ENCODE data around the gene ZNF319. TPM values are rescaled to one million over a fixed set of nuclear protein-coding genes. Genes with fewer than 3 reads are reported as not detected.

Gene ZNF319
- total RNA-seq (2016; rRNA removed; fragmentation: Illumina TruSeq; extraction: Trizol) = 3.5 and 3.6 TPM in 2 replicates
- 0.51 and 0.88 TPM in 2 replicates for total RNA-seq (2016; cell fraction: cytosol; rRNA removed; fragmentation: Illumina TruSeq; extraction: Trizol; ENCODE audit: low read depth)
- 3.1 and 3.2 TPM in 2 replicates for total RNA-seq (2016; cell fraction: insoluble cytoplasmic fraction; rRNA removed; fragmentation: Illumina TruSeq; extraction: Trizol)
- 2.3 and 2.7 TPM in 2 replicates for total RNA-seq (2016; cell fraction: membrane; rRNA removed; fragmentation: Illumina TruSeq; extraction: Trizol)
- 3.0 and 3.7 TPM in 2 replicates for total RNA-seq (2016; cell fraction: nucleus; rRNA removed; fragmentation: Illumina TruSeq; extraction: Trizol)
- polyA plus RNA-seq (2011; rRNA removed) = 2.4 and 5.2 TPM in 2 replicates
- polyA plus RNA-seq (2011; cell fraction: cytosol; rRNA removed) = 2.9 and 3.1 TPM in 2 replicates
- polyA plus RNA-seq (2011; cell fraction: nucleus; rRNA removed) = 7.2 and 8.1 TPM in 2 replicates
- 2.2 and 4.4 TPM in 2 replicates for polyA plus RNA-seq (2012)
- polyA plus RNA-seq (2016; cell fraction: cytosol; fragmentation: Illumina TruSeq; extraction: Trizol; ENCODE audit: low read depth) = 0.15 and 0.25 TPM in 2 replicates
- polyA plus RNA-seq (2016; cell fraction: insoluble cytoplasmic fraction; fragmentation: Illumina TruSeq; extraction: Trizol; ENCODE audit: low read depth) = 4.6 TPM in 2 replicates
- polyA plus RNA-seq (2016; cell fraction: membrane; fragmentation: Illumina TruSeq; extraction: Trizol; ENCODE audit: low read depth) = 1.0 and 1.3 TPM in 2 replicates
- polyA plus RNA-seq (2016; cell fraction: nucleus; fragmentation: Illumina TruSeq; extraction: Trizol; ENCODE audit: insufficient read depth, low read depth) = 5.6 TPM in 2 replicates
- polyA minus RNA-seq (2011; rRNA and poly(A)+ RNA removed; ENCODE audit: low replicate concordance) = 8.6 and 11.6 TPM in 2 replicates
- 4.9 and 6.1 TPM in 2 replicates for polyA minus RNA-seq (2011; cell fraction: cytosol; rRNA and poly(A)+ RNA removed)
- 4.6 and 5.0 TPM in 2 replicates for polyA minus RNA-seq (2011; cell fraction: nucleus; rRNA and poly(A)+ RNA removed)
- percentile 59 among the genes with signal in this experiment for Bru-seq, nascent RNA
- percentile 52 among the genes with signal in this experiment for BruChase-seq, experiment 1, labeled RNA remaining after a 6-hour chase
- percentile 64 among the genes with signal in this experiment for BruChase-seq, experiment 2, labeled RNA remaining after a 2-hour chase
- long read RNA-seq, experiment 1, partial matches to known transcripts = 0 of 3 reads
- long read RNA-seq, experiment 1, other reads (novel, unspliced or antisense) = 3 of 3 reads
- long read RNA-seq, experiment 2, full-length matches to known transcripts = 4 of 13 reads
- long read RNA-seq, experiment 2, partial matches to known transcripts = 0 of 13 reads
- long read RNA-seq, experiment 2, other reads (novel, unspliced or antisense) = 9 of 13 reads

GRCh38 chr16:57999971-58000705 is at the start of gene ZNF319:
Gene ZNF319 (minus strand): TSS chr16:58000672. CDS start chr16:57998265, 2,407 bp downstream.
- no peak within 1 kb of the TSS for H2AFZ ChIP-seq (ENCODE audit: low read length)
- 8% methylated on average over 8 of the region's 95 CpGs for WGBS (ENCODE audit: low lambda C conversion rate)
- no peaks in the 10 kb centered on the region for H3K9me3 ChIP-seq (ENCODE audit: low read length)
- no peaks in the 10 kb centered on the region for H4K20me1 ChIP-seq (ENCODE audit: insufficient read depth, low read length)
- peaks cover 34% of the 10 kb centered on the region for H3K4me1 ChIP-seq (ENCODE audit: insufficient read depth, low read length)
- BruUV-seq (replicated peaks) = no TSS peak
- intact Hi-C loops (cut with micrococcal nuclease; ENCODE audit: unreplicated experiment) = loop anchor here (2.0 to 10.0 kb wide), 3 partner anchors 99 to 265 kb away; partner anchors contain the start of gene KATNB1
- POLR2A ChIA-PET = interaction anchor here (0.8 to 4.1 kb wide), 11 partner anchors 24 to 265 kb away, joined by 3 to 24 read pairs (median 4); partner anchors contain the start of genes CFAP20, KATNB1 and KIFC3
- CTCF ChIA-PET (ENCODE audit: low intra/inter-chr PET ratio, low total read pairs) = interaction anchor here (0.7 to 0.9 kb wide), 2 partner anchors 243 to 351 kb away, joined by 3 to 5 read pairs; no protein-coding TSS in a partner anchor
- no peaks in the 10 kb centered on the region; a peak in 1 of 5 replicates for H3K27me3 ChIP-seq (ENCODE audit: control insufficient read depth in 1 of 2, insufficient read depth in 2 of 2, low read length in 2 of 2)
- peaks cover 10 to 34% of the 10 kb centered on the region in 2 experiments; a peak in 4 of 5 replicates for H3K36me3 ChIP-seq (replicated peaks in 1 of 2; ENCODE audit: control insufficient read depth in 1 of 2, insufficient read depth in 2 of 2, low read length in 2 of 2)
- in situ Hi-C loops (cut with HindIII; ENCODE audit: extremely low pct_ligation_motif_present, low pct_unique_long_range_greater_than_20kb) = loop anchor here (5.0 kb wide), 2 partner anchors 103 to 243 kb away; no protein-coding TSS in a partner anchor
- peak within 1 kb of the TSS; percentile 81 for H3K27ac ChIP-seq (ENCODE audit: extremely low read length, insufficient read depth, low read length)
- H3K4me3 ChIP-seq (replicated peaks in 1 of 3; ENCODE audit: insufficient read depth in 1 of 3, low read depth in 2 of 3, low read length in 3 of 3) = peak within 1 kb of the TSS; percentile 85 to 98 (median 93)
- H3K9ac ChIP-seq (ENCODE audit: insufficient read depth, low read depth, low read length) = peak within 1 kb of the TSS; percentile 81
- H3K4me2 ChIP-seq (ENCODE audit: low read depth, low read length) = peak within 1 kb of the TSS; percentile 99
- H3K79me2 ChIP-seq (ENCODE audit: insufficient read depth, low read length) = peaks cover 7% of the 10 kb centered on the region
- peak; percentile 13 for ATAC-seq
- FAIRE-seq = no peak
- no peak for DNase-seq (ENCODE audit: low spot score)
- TF ChIP-seq CSRNP2 (CRISPR knock-in tag; conservative IDR thresholded peaks at IDR 0.05; ENCODE audit: low read depth) = peak; percentile 85; the same call in 1 of the 2 replicates
- peak; percentile 5; the same call in 1 of the 2 replicates for TF ChIP-seq ZNF263 (CRISPR knock-in tag; IDR thresholded peaks at IDR 0.05)
- TF ChIP-seq ZNF281 (CRISPR knock-in tag; IDR thresholded peaks at IDR 0.05; ENCODE audit: borderline replicate concordance) = no peak
- no peak for TF ChIP-seq MAZ (IDR thresholded peaks at IDR 0.05; ENCODE audit: borderline replicate concordance, low read depth, low read length)
- peak; percentile 71; the same call in 1 of the 2 replicates for TF ChIP-seq MAZ (CRISPR knock-in tag; IDR thresholded peaks at IDR 0.05; ENCODE audit: low read depth)
- TF ChIP-seq ZXDC (CRISPR knock-in tag; IDR thresholded peaks at IDR 0.05) = peak; percentile 10; the same call in 1 of the 2 replicates
- peak; percentile 0 for TF ChIP-seq U2AF1 (optimal IDR thresholded peaks at IDR 0.05; ENCODE audit: low read depth, low read length)
- TF ChIP-seq ZSCAN25 (CRISPR knock-in tag; IDR thresholded peaks at IDR 0.05) = peak; percentile 98
